GM12892 (cell line): ENCODE results near the gene GALNT2.

Experiments
- DNase-seq: peaks from one replicate; pipeline ENCODE4 v3.0.0; 2011; ENCODE audit not compliant: insufficient read length
- FAIRE-seq: peaks from 2 replicates; lab custom pipeline; 2011; peaks lifted over from hg19 to GRCh38; lab: Jason Lieb, UNC
- POLR2A ChIP-seq: IDR thresholded peaks from 2 replicates; pipeline ENCODE4 v1.6.1; 2011; ENCODE audit warnings: low read depth, low read length, control low read depth
- POLR2AphosphoS5 ChIP-seq: IDR thresholded peaks from 2 replicates; pipeline ENCODE4 v1.6.1; 2011; ENCODE audit warnings: low read depth, low read length, control low read depth
- TAF1 ChIP-seq: IDR thresholded peaks from 2 replicates; pipeline ENCODE4 v1.6.1; 2011; ENCODE audit warnings: low read depth, mild to moderate bottlenecking, control low read depth, low read length, borderline replicate concordance

The GALNT2 gene

DNA sequence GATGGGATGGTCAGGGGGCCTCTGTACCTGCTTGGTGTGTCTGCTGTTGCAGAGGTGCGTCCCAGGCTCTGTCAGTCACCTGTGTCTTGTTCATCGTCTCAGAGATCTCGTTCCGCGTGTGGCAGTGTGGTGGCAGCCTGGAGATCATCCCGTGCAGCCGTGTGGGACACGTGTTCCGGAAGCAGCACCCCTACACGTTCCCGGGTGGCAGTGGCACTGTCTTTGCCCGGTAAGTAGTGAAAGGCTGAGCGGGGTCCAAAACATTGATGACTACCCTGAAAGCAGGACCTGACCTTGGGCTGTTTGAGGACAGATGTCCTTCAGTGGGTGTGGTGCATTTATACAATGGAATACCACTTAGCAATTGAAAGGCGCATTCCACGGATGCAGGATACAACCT, 188.1 kb downstream of the GALNT2 start:
- FAIRE-seq: no peak
- no peak for DNase-seq
- TF ChIP-seq TAF1 (no peak), POLR2A (no peak), POLR2AphosphoS5 (no peak)

DNA sequence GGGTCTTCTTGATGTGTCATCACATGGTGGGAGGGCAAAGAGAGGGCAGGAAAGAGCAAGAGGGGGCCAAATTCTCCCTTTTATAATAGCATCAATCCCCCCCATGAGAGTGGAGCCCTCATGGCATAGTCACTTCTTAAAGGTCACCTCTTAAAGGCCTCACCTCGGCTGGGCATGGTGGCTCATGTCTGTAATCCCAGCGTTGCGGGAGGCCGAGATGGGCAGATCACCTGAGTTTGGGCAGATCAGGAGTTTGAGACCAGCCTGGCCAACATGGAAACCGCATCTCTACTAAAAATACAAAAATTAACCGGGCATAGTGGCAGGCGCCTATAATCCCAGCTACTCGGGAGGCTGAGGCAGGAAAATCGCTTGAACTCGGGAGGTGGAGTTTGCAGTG, 189.0 kb downstream of the GALNT2 start:
- FAIRE-seq: no peak
- no peak for TF ChIP-seq POLR2AphosphoS5
- TF ChIP-seq TAF1: no peak
- no peak for TF ChIP-seq POLR2A
- DNase-seq: no peak

DNA sequence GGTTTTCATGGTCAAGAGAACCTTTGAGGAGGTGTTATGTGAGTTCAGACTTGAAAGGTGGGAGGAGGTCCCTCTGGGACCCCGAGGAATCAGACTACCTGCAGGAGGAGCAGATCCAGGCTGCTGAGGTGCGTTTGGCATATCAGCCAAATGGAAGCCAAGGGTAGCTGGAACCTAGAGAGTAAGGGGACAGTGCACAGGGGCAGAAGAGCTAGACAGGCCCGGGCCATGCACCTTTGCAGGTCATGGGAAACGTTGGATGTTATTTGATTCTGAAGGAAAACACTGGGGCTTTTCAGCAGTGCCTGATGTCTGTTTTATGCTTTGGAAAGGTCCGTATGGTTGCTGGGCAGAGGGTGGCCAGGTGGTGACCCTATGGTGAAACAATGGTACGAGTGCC, 189.9 kb downstream of the GALNT2 start:
- DNase-seq (no peak), FAIRE-seq (no peak)
- TF ChIP-seq TAF1: no peak
- no peak for TF ChIP-seq POLR2AphosphoS5
- TF ChIP-seq POLR2A: no peak

DNA sequence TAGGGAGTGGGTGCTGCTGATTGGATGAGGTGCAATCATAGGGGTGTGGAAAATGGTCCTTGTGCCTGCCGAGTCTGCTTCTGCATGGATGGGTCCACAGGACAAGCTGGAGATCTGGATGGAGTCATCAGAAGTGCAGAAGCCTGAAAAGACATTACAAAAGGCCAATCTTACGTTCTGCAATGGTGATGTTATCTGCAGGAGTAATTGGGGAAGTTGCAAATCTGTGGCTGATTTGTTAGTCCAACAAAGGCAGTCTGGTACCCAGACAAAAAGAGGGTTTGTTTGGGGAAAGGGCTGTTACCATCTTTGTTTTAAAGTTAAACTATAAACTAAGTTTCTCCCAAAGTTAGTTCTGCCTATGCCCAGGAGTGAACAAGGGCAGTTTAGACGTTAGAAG, 192.6 kb downstream of the GALNT2 start:
- FAIRE-seq (no peak), DNase-seq (no peak)
- TF ChIP-seq TAF1: no peak

DNA sequence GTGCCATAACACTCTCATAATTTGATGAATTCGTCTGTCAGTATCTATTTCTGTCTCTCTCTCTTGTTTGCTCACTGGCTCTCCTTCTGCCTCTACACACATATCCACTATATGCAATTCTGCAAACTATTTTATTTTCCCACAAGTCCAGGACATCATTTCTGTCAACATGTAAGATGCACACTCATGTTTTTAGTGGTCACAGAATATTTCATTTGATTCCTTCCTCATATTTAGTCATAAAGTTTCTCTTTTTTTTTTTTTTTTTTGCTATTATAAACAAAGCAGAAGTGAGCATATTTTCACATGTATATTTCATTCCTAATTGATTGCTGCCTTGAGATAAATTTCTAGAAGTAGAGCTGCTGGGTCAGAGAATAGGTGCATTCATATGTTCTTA, 193.8 kb downstream of the GALNT2 start:
- DNase-seq: no peak
- TF ChIP-seq TAF1 (no peak), POLR2A (no peak), POLR2AphosphoS5 (no peak)
- FAIRE-seq: no peak

DNA sequence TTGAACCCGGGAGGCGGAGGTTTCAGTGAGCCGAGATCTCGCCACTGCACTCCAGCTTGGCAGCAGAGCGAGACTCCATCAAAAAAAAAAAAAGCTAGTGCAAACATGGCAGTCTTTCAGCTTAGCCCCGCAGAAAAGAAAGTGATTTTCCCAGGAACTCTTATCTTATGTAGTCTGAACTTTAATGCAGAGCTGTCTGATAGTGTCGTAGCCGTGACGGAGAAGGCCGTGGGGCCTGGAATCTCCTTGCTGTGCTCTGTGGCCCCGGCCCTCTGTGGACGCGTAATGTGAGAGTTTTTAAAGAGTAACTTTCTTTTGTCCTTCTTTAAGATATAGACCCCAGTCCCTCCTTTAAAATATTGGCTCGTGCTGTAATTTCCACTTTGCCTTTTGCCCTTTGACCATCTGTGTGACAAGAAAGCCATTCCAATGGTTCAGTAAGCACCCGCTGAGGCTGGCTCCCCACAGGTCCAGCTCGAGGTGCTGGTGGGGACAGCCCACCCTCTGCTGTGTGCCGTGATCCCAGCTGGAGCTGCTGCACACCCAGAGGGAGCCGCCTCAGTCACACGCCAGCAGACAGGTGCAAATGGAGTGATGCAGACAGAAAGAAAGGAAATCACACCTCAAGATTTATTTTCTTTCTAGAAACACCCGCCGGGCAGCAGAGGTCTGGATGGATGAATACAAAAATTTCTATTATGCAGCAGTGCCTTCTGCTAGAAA, 195.1 kb downstream of the GALNT2 start:
- FAIRE-seq (no peak), DNase-seq (no peak)
- TF ChIP-seq POLR2AphosphoS5: no peak
- TF ChIP-seq TAF1: no peak
- TF ChIP-seq POLR2A: no peak

DNA sequence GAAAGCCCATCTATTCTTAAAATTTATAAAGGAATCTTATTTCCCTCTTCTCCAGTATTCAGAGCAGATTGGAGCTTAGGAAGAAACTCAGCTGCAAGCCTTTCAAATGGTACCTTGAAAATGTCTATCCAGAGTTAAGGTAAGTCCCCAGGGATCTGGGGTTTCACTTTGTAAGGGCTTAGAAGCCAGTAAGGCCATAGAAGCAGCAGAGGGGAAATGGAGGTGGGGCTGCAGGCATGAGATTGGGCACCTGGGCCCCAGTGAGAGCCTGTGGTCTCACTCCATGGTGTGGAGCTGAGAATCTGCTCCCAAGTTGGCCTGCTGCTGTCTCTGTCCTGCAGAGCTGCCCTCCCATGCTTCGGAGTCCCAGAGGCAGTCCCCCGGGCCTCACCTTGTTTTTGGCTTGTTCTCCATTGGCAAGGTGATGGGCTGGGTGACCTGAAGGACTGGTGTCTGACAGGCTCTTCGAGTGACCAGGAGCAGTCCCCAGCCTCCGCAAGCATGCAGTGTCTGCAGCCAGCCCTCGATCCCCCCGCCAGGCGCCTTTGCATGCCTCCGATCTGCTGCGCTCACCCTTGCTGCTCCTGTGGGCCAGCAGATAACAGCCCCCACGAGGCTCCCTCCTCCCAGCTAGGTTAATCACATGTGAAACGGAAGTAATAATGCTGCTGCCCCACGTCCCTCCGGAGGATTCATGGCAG, 196.0 kb downstream of the GALNT2 start:
- no peak for FAIRE-seq
- TF ChIP-seq TAF1: no peak
- TF ChIP-seq POLR2AphosphoS5: no peak
- no peak for TF ChIP-seq POLR2A
- no peak for DNase-seq

DNA sequence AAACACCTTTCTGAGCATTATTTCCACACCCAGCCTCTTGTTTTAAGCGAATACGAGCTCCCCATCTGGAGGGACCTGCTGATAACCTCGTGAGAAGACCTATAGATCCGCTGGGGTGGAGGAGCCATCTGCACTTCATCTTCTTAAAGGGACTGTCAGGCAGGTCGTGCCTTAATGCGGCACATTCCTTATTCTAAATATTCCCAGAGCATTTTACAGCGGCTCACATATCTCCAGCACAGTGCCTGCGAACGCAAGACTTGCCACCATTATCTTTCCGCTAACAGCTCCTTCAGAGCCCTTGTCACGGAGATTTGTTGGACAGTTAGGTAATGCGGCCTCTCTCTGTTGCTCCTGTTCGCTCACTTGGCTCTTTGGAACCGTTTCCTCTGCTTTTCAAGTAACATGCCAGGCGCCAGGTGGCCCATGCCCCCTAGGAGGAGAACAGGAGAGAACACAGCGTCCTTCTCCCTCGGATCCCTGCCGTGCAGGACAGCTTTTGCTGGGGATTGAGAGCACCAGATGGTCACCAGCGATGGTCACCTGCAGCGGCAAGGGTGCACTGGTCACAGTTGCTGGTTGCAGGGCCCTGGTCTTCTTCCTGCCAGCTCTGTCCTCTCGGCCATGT, 196.6 kb downstream of the GALNT2 start:
- TF ChIP-seq TAF1 (no peak), POLR2A (no peak), POLR2AphosphoS5 (no peak)
- DNase-seq: no peak
- no peak for FAIRE-seq

DNA sequence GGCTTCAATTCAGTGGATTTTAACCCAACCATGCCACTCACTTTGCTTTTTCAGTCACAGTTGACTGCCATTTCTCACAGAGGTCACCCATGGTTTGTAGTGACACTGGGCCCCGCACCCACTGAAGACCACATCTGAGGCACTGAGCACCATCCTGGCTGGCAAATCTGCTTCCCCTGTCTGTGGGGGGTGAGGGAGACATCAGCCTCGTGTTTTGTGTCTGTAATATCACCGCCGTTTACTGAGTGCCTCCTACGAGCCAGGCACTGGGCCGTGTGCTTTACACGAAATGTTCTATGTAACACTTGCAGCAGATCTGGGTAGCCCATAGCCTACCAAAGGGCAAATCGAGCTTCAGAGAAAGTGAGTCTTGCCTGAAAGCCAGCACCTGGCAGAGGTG, 197.3 kb downstream of the GALNT2 start:
- FAIRE-seq (no peak), DNase-seq (no peak)
- TF ChIP-seq TAF1 (no peak), POLR2A (no peak), POLR2AphosphoS5 (no peak)

DNA sequence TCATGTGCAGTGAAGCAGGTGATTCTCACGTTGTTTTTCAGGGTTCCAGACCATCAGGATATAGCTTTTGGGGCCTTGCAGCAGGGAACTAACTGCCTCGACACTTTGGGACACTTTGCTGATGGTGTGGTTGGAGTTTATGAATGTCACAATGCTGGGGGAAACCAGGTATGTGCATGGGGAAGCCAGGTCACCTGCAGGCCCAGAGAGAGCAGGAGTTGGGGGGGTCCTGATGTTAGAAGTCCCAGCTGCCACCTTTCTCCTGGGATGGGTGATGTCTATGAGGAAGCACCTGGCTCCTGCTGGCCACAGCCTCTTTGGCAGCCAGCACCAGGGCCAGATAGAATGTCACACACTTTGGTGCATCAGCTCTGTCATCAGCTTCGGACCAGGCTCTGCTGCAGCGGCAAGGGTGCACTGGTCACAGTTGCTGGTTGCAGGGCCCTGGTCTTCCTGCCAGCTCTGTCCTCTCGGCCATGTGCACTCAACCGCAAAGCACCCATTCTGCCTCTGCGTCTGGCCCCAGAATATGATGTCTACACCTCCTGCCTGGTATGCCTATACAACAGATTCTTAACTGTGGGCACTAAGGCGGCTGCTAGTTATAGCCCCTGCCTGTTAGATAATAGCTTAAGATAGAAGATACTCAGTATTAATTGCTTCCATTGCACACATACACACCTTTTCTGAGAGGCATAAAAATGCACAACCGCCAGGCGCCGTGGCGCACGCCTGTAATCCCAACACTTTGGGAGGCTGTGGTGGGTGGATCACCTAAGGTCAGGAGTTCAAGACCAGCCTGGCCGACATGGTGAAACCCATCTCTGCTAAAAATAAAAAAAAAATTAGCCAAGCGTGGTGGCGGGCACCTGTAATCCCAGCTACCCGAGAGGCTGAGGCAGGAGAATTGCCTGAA, 198.4 kb downstream of the GALNT2 start:
- no peak for DNase-seq
- FAIRE-seq: no peak
- TF ChIP-seq POLR2A: no peak
- TF ChIP-seq TAF1: no peak
- TF ChIP-seq POLR2AphosphoS5: no peak

DNA sequence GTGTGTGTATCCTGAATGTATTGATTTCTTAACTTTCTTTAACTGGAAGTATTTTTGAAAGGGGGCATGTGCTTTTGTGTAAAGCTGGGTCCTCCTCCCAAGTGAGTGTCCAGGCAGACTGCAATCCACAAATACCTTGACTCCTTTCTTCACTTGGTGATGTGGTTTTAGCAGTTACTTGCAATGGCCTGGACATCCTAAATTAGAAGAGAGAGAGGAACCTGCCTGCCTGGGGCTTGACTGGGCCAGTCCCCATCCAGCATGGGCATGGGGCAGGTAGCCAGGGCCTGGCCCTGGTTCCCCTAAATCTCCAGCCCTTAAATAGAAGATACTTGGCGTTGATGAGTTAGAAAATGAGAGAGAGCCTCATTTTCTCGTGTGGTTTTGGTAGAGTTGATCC, 199.4 kb downstream of the GALNT2 start:
- TF ChIP-seq POLR2AphosphoS5: no peak
- TF ChIP-seq POLR2A: no peak
- no peak for TF ChIP-seq TAF1
- DNase-seq (no peak), FAIRE-seq (no peak)

DNA sequence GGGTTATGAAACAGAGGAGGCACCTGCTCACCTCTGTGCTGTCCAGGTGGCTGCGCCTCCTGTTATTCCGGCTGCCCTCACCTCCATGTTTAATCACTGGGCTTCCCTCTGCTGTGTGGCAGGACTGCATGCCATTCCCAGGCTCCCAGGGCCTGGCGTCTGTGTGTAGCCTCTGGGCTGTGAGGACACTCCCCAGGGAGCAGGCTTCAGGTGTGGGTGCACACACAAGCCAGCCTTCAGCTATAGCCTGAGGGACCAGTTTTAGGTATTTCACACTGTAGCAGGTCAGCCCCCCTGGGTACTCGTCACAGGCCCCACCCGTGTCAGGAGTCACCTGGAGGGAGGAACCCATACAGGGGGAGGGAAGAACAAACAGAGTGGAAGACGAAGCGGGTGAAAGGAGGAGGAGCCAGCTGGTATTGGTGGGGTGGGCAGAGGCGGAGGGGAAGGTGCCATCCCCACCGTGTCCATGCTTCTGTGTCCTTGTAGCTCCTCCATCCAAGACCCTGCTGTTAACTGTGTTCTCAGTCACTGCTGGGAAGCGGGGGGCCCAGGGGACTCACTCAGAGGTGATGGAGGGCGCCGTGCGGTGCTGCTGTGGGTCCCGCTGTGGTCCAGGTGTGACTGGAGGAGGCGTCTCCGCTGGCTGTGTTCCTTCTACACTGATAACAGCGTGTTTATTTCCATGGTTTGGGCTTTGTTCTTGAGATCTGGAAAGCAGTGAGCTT, 200.5 kb downstream of the GALNT2 start:
- no peak for TF ChIP-seq POLR2AphosphoS5
- no peak for TF ChIP-seq POLR2A
- TF ChIP-seq TAF1: no peak
- no peak for FAIRE-seq
- no peak for DNase-seq
